A549 (cell line): ENCODE results near the gene ARL6IP5.

Experiments used
- BCL3 ChIP-seq: fragments of >200 bp; sonication (Bioruptor Twin); formaldehyde crosslinking; IDR thresholded peaks from 3 replicates; pipeline ENCODE4 v1.6.1; 2016
- CTCF ChIP-seq: fragments of >200 bp; sonication (Bioruptor Twin); formaldehyde crosslinking; IDR thresholded peaks from 3 replicates; pipeline ENCODE4 v1.5.1; 2016
- EHMT2 ChIP-seq: fragments of 200-600 bp; sonication (generic); IDR thresholded peaks from 2 replicates; pipeline ENCODE4 v1.6.1; 2016; ENCODE audit warnings: antibody characterized with exemption, low read depth, mild to moderate bottlenecking, moderate library complexity
- ELK1 ChIP-seq: fragments of 150-350 bp; IDR thresholded peaks from 2 replicates; pipeline ENCODE4 v1.6.1; 2014; ENCODE audit warnings: low read depth, mild to moderate bottlenecking, low read length
- HOXB5 ChIP-seq: fragments of 250-450 bp; sonication (Bioruptor Pico); IDR thresholded peaks from 2 replicates; pipeline ENCODE4 v1.5.0; 2020; ENCODE audit warnings: mild to moderate bottlenecking, moderate library complexity
- PBX3 ChIP-seq: IDR thresholded peaks from 2 replicates; pipeline ENCODE4 v1.6.1; 2012
- POLR2A ChIP-seq: IDR thresholded peaks from 2 replicates; pipeline ENCODE4 v1.6.1; 2012; ENCODE audit warnings: mild to moderate bottlenecking, low read length
- RAD21 ChIP-seq, 2 experiments: fragments of >200 bp in 1 of 2; sonication (Bioruptor Twin) in 1 of 2; formaldehyde crosslinking in 1 of 2; IDR thresholded peaks in 1 of 2; conservative IDR thresholded peaks in 1 of 2; 2 replicates in 1 of 2; 3 replicates in 1 of 2; pipeline ENCODE4 v1.6.1; 2012 to 2018; ENCODE audit warnings: inconsistent platforms in 1 of 2

GRCh38 chr3:69051756-69052471 is 32.8 kb upstream of the ARL6IP5 start, which contains the start of gene TMF1:
- no peak for TF ChIP-seq CTCF
- TF ChIP-seq BCL3, result no peak
- 0 out of 2 replicates have a peak, but pooled peaks have one; percentile 14 for TF ChIP-seq PBX3
- no peak for TF ChIP-seq EHMT2
- TF ChIP-seq POLR2A, result peak; percentile 62
- TF ChIP-seq ELK1, result no peak
- no peak for TF ChIP-seq HOXB5 (CRISPR knock-in tag)
- no peak for TF ChIP-seq RAD21 (conservative IDR thresholded peaks at IDR 0.05 in 1 of 2, IDR thresholded peaks at IDR 0.05 in 1 of 2)
